Endodermal cell (in vitro differentiated cells): ENCODE measurements around the gene CPZ. TPM values are rescaled to one million over a fixed set of nuclear protein-coding genes. Genes with fewer than 3 reads are reported as not detected.

Experiments
- DNase-seq: peaks from one replicate; pipeline ENCODE4 v3.0.0-alpha.2; 2017
- H3K27ac ChIP-seq: 2 replicates; pipeline ENCODE4 v1.5.1; 2013; ENCODE audit warnings: mild to moderate bottlenecking, low read depth, low read length, moderate library complexity
- H3K27me3 ChIP-seq: 2 replicates; pipeline ENCODE4 v1.6.1; 2013; ENCODE audit warnings: mild to moderate bottlenecking, low read length, moderate library complexity; ENCODE audit not compliant: insufficient read depth, control insufficient read depth, poor library complexity, severe bottlenecking
- H3K36me3 ChIP-seq: 2 replicates; pipeline ENCODE4 v1.7.0; 2013; ENCODE audit warnings: mild to moderate bottlenecking, low read length, moderate library complexity; ENCODE audit not compliant: control insufficient read depth, insufficient read depth
- H3K4me1 ChIP-seq: one replicate; pipeline ENCODE4 v1.7.0; 2013; ENCODE audit warnings: low read length; ENCODE audit not compliant: control insufficient read depth, insufficient read depth
- H3K4me3 ChIP-seq: 2 replicates; pipeline ENCODE4 v1.5.1; 2013; ENCODE audit warnings: mild to moderate bottlenecking, low read length, moderate library complexity
- H3K9ac ChIP-seq: 2 replicates; pipeline ENCODE4 v1.6.1; 2013; ENCODE audit warnings: mild to moderate bottlenecking, low read length, moderate library complexity; ENCODE audit not compliant: poor library complexity, severe bottlenecking; ENCODE audit errors: extremely low read depth
- H3K9me3 ChIP-seq: 2 replicates; pipeline ENCODE4 v1.6.1; 2013; ENCODE audit warnings: mild to moderate bottlenecking, low read length, moderate library complexity; ENCODE audit not compliant: control insufficient read depth
- H3K27ac Mint-ChIP-seq: 2 replicates; pipeline ENCODE4 v1.8.0; 2020; ENCODE audit warnings: mixed read lengths
- H3K27me3 Mint-ChIP-seq: 2 replicates; pipeline ENCODE4 v1.8.0; 2021; ENCODE audit warnings: mild to moderate bottlenecking, mixed read lengths; ENCODE audit not compliant: insufficient read depth
- H3K36me3 Mint-ChIP-seq: 2 replicates; pipeline ENCODE4 v1.8.0; 2020; ENCODE audit warnings: low read depth, mixed read lengths
- H3K4me1 Mint-ChIP-seq: 2 replicates; pipeline ENCODE4 v1.8.0; 2020; ENCODE audit warnings: mixed read lengths
- H3K4me3 Mint-ChIP-seq: 2 replicates; pipeline ENCODE4 v1.8.0; 2020; ENCODE audit warnings: mild to moderate bottlenecking, moderate library complexity, mixed read lengths
- H3K9me3 Mint-ChIP-seq: 2 replicates; pipeline ENCODE4 v1.8.0; 2020; ENCODE audit warnings: mild to moderate bottlenecking, mixed read lengths
- WGBS, 2 experiments: methylation state at CpG; one replicate each; pipeline versions ENCODE4 v1.1.5 to v1.1.7; 2013; ENCODE audit warnings: missing lambda C conversion rate in 2 of 2, mixed read lengths in 1 of 2; ENCODE audit not compliant: insufficient coverage in 1 of 2, insufficient read length in 1 of 2; 5-methylcytosine and 5-hydroxymethylcytosine counted together
- total RNA-seq, 2 donors: library from RNA; stranded (reverse); fragmentation: NEBNext Ultra II Directional in 1 of 2; extraction: Animal tissue kit (Norgen Biotek cat#: 25700) in 1 of 2; gene quantifications; 2 replicates in 1 of 2; 3 replicates in 1 of 2; pipeline ENCODE4 v1.2.1, GENCODE V29; 2021
- TF ChIP-seq, protein P1 (sequence below): fragments of 200-600 bp; sonication (generic); conservative IDR thresholded peaks from 2 replicates; pipeline ENCODE4 v1.5.0; 2021; ENCODE audit warnings: antibody characterized with exemption, mild to moderate bottlenecking

Gene CPZ
- total RNA-seq, 2 donors from 2014 or later, result 23.9 to 33.6 TPM

DNA sequence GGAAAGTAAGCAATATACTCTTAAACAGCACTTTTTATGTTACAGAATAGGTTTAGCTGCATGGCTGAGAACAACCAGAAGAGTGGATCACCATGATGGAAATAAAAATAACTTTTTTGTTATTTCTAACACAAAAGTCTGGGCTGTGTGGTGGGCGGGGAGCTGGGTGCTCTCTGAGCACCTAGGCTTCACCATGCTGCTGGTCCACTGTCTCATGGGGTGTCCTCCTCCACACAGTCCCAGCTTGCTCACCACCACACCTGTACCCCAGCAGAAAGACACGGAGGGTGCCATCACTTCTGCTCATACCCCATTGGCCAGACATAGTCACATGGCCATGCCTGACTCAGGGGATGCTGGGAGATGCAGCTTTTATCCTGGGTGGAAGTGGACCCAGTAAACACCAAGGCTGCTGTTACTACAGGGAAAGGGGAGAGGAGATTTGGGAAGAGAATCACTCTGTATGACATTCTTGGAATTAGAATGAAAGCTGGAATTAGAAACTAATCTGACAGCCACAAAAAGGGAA, 45.0 kb downstream of the CPZ start:
- Histone ChIP-seq H3K27me3 (peaks cover 9% of the 10 kb centered on the region), H3K4me3 (no peak overlapping the region), H3K4me1 (no peaks in the 10 kb centered on the region), H3K9ac (no peak overlapping the region), H3K36me3 (no peaks in the 10 kb centered on the region), H3K9me3 (no peaks in the 10 kb centered on the region), H3K27ac (no peak overlapping the region)
- no peak overlapping the region for H3K27ac Mint-ChIP-seq
- WGBS, 2 experiments, result 91% methylated on average over 2 of the region's 2 CpGs; no CpG with 5 or more reads in 1 of the 2 experiments
- no peak overlapping the region for H3K4me3 Mint-ChIP-seq
- peaks cover 2% of the 10 kb centered on the region for H3K4me1 Mint-ChIP-seq
- peaks cover 49% of the 10 kb centered on the region for H3K27me3 Mint-ChIP-seq
- no peak for DNase-seq
- no peaks in the 10 kb centered on the region for H3K9me3 Mint-ChIP-seq
- H3K36me3 Mint-ChIP-seq, result no peaks in the 10 kb centered on the region
- TF ChIP-seq, protein P1, sequence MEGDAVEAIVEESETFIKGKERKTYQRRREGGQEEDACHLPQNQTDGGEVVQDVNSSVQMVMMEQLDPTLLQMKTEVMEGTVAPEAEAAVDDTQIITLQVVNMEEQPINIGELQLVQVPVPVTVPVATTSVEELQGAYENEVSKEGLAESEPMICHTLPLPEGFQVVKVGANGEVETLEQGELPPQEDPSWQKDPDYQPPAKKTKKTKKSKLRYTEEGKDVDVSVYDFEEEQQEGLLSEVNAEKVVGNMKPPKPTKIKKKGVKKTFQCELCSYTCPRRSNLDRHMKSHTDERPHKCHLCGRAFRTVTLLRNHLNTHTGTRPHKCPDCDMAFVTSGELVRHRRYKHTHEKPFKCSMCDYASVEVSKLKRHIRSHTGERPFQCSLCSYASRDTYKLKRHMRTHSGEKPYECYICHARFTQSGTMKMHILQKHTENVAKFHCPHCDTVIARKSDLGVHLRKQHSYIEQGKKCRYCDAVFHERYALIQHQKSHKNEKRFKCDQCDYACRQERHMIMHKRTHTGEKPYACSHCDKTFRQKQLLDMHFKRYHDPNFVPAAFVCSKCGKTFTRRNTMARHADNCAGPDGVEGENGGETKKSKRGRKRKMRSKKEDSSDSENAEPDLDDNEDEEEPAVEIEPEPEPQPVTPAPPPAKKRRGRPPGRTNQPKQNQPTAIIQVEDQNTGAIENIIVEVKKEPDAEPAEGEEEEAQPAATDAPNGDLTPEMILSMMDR, result no peak

DNA sequence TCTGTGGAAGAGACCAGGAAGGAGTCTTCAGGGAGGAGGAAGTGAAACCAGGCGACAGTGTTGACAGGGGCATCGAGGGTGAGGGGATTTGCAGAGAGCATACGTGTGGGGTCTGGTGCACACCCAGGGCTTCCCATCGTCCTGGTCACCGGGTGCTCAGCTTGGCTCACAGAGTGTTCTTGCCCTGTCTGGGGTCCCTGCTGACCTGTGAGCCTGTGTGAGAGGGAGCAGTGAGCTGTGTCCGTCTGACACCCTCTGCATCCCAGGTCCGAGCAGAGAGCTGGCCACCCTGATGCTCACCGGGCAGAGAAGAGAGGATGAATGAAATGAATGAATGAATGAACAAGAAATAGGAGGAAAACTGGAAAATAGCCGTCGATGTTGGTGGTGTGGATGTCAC, 46.5 kb downstream of the CPZ start:
- Histone ChIP-seq H3K27me3 (peaks cover 9% of the 10 kb centered on the region), H3K36me3 (no peaks in the 10 kb centered on the region), H3K27ac (no peak overlapping the region), H3K4me3 (no peak overlapping the region), H3K4me1 (no peaks in the 10 kb centered on the region), H3K9ac (no peak overlapping the region), H3K9me3 (no peaks in the 10 kb centered on the region)
- WGBS, 2 experiments, result 86% methylated on average over 8 to 10 of the region's 10 CpGs
- Mint-ChIP-seq H3K4me3 (no peak overlapping the region), H3K4me1 (peaks cover 13% of the 10 kb centered on the region), H3K36me3 (no peaks in the 10 kb centered on the region), H3K27ac (no peak overlapping the region), H3K27me3 (peaks cover 56% of the 10 kb centered on the region), H3K9me3 (no peaks in the 10 kb centered on the region)
- TF ChIP-seq, protein P1, result no peak
- DNase-seq, result no peak

DNA sequence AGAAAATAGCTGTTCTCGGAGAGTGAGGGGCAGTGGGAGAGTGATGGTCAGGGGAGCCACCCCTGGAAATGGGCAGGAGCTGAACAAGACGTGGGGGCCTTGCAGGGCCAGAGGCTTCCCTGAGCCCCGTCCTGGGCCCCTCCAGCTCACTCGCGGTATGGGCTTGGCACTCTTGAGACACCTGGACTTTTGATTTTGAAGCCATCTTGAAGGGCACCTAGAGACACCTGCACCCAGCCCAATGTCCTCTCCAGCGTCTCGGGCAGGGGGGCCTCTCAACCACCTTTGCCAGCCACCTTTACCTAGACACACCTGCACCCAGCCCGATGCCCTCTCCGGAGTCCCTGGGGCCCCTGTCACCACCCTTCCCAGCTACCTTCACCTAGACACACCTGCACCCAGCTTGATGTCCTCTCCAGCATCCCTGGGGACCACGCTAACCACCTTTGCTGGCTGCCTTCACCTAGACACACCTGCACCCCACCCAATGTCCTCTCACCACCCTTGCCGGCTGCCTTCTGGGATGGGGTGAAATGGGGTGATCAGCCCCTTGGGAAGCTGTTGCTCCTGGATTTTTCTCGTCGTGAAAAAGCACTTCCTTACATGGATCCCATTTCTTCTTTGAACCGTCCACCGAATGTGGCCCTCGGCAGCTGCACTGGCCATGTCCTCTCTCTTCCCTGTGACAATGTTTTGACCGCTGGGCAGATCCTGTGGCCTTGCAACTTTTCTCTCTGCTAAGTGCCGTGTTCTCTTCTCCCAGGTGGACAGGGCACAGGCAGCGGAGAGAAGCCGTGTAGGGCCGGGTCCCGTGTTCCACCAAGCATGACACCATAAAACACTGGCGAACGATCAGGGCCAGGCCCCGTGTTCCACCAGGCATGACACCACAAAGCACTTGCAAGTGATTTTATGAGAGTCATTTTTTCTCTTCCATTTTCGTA, 47.5 kb downstream of the CPZ start:
- H3K4me1 Mint-ChIP-seq, result peaks cover 13% of the 10 kb centered on the region
- WGBS, 2 experiments, result 91 to 94% methylated on average over 14 to 26 of the region's 26 CpGs
- H3K27me3 ChIP-seq, result peaks cover 9% of the 10 kb centered on the region

More for the DNA sequence above, 47.5 kb downstream of the CPZ start:
- H3K27me3 Mint-ChIP-seq, result peaks cover 62% of the 10 kb centered on the region
- H3K36me3 ChIP-seq, result no peaks in the 10 kb centered on the region
- no peaks in the 10 kb centered on the region for H3K4me1 ChIP-seq
- TF ChIP-seq, protein P1, result no peak
- H3K4me3 Mint-ChIP-seq, result no peak overlapping the region
- H3K4me3 ChIP-seq, result no peak overlapping the region
- H3K27ac Mint-ChIP-seq, result no peak overlapping the region
- no peak for DNase-seq
- no peaks in the 10 kb centered on the region for H3K36me3 Mint-ChIP-seq
- H3K9me3 ChIP-seq, result no peaks in the 10 kb centered on the region
- H3K27ac ChIP-seq, result no peak overlapping the region
- H3K9ac ChIP-seq, result no peak overlapping the region
- no peaks in the 10 kb centered on the region for H3K9me3 Mint-ChIP-seq
